Measurements from ENCODE around the gene TNN. TPM values are rescaled to one million over a fixed set of nuclear protein-coding genes. Genes with fewer than 3 reads are reported as not detected.

TNN gene
- total and polyA plus RNA-seq, 9 donors: 0.12 TPM; not detected in 8

GRCh38 chr1:175024773-175025172, 42.9 kb upstream of the TNN start:
- no peak overlapping the region for H3K4me3 ChIP-seq
- DNase-seq: no peak
- TF ChIP-seq POLR2A (IDR thresholded peaks at IDR 0.05) (no peak), EP300 (IDR thresholded peaks at IDR 0.05) (no peak), CTCF (IDR thresholded peaks at IDR 0.05) (no peak)
- 91 to 96% (median 93%) methylated on average over 2 of the region's 2 CpGs for WGBS, 3 donors
- H3K36me3 ChIP-seq: no peaks in the 10 kb centered on the region
- no peak overlapping the region for H3K27ac ChIP-seq
- no peaks in the 10 kb centered on the region for H3K27me3 ChIP-seq
- H3K4me1 ChIP-seq (ENCODE audit: insufficient read depth): peaks cover 3% of the 10 kb centered on the region
- H3K9me3 ChIP-seq: no peaks in the 10 kb centered on the region
- intact Hi-C loops (cut with DNase I): no loop called here

- 85 to 91% (median 87%) methylated on average over 4 of the region's 4 CpGs for WGBS, 3 donors
- no peaks in the 10 kb centered on the region for H3K36me3 ChIP-seq
- intact Hi-C loops (cut with DNase I): no loop called here
- H3K9me3 ChIP-seq: no peaks in the 10 kb centered on the region
- no peaks in the 10 kb centered on the region for H3K4me1 ChIP-seq (ENCODE audit: insufficient read depth)
- H3K27me3 ChIP-seq: no peaks in the 10 kb centered on the region
- H3K27ac ChIP-seq: no peak overlapping the region
- no peak for TF ChIP-seq EP300 (IDR thresholded peaks at IDR 0.05)
- DNase-seq: no peak
- H3K4me3 ChIP-seq: no peak overlapping the region
Observed at GRCh38 chr1:175033953-175034352, 33.7 kb upstream of the TNN start.

GRCh38 chr1:175034775-175035174, 32.9 kb upstream of the TNN start:
- WGBS, 3 donors: 76 to 88% (median 76%) methylated on average over 2 of the region's 2 CpGs

GRCh38 chr1:175035865-175036264, 31.8 kb upstream of the TNN start:
- intact Hi-C loops (cut with DNase I): no loop called here
- Histone ChIP-seq H3K9me3 (no peaks in the 10 kb centered on the region), H3K27ac (no peak overlapping the region), H3K4me1 (ENCODE audit: insufficient read depth) (no peaks in the 10 kb centered on the region), H3K4me3 (no peak overlapping the region), H3K27me3 (no peaks in the 10 kb centered on the region), H3K36me3 (no peaks in the 10 kb centered on the region)
- no peak for DNase-seq
- TF ChIP-seq POLR2A (IDR thresholded peaks at IDR 0.05): no peak
- no peak for TF ChIP-seq CTCF (IDR thresholded peaks at IDR 0.05)
- no peak for TF ChIP-seq EP300 (IDR thresholded peaks at IDR 0.05)
- WGBS, 3 donors: 75 to 83% (median 75%) methylated on average over 6 of the region's 6 CpGs

More at GRCh38 chr1:175034775-175035174, 32.9 kb upstream of the TNN start:
- DNase-seq: no peak
- TF ChIP-seq EP300 (IDR thresholded peaks at IDR 0.05) (no peak), POLR2A (IDR thresholded peaks at IDR 0.05) (no peak), CTCF (IDR thresholded peaks at IDR 0.05) (no peak)
- H3K4me3 ChIP-seq: no peak overlapping the region
- intact Hi-C loops (cut with DNase I): no loop called here
- H3K27ac ChIP-seq: no peak overlapping the region
- H3K4me1 ChIP-seq (ENCODE audit: insufficient read depth): no peaks in the 10 kb centered on the region
- H3K27me3 ChIP-seq: no peaks in the 10 kb centered on the region
- no peaks in the 10 kb centered on the region for H3K36me3 ChIP-seq
- no peaks in the 10 kb centered on the region for H3K9me3 ChIP-seq

GRCh38 chr1:175036476-175036875, 31.2 kb upstream of the TNN start:
- Histone ChIP-seq H3K36me3 (no peaks in the 10 kb centered on the region), H3K27ac (no peak overlapping the region), H3K4me1 (ENCODE audit: insufficient read depth) (no peaks in the 10 kb centered on the region), H3K4me3 (no peak overlapping the region), H3K27me3 (no peaks in the 10 kb centered on the region), H3K9me3 (no peaks in the 10 kb centered on the region)
- no peak for DNase-seq
- intact Hi-C loops (cut with DNase I): no loop called here
- WGBS, 3 donors: 42 to 56% (median 48%) methylated on average over 3 of the region's 3 CpGs
- no peak for TF ChIP-seq POLR2A (IDR thresholded peaks at IDR 0.05)
- TF ChIP-seq CTCF (IDR thresholded peaks at IDR 0.05): no peak
- TF ChIP-seq EP300 (IDR thresholded peaks at IDR 0.05): no peak

All from ovary (tissue), 9 donors.